Endodermal cell (in vitro differentiated cells): ENCODE measurements around the gene ADCY2. TPM values are rescaled to one million over a fixed set of nuclear protein-coding genes. Genes with fewer than 3 reads are reported as not detected.

ENCODE experiments used
- DNase-seq: peaks from one replicate; pipeline ENCODE4 v3.0.0-alpha.2; 2017
- H3K27ac ChIP-seq: 2 replicates; pipeline ENCODE4 v1.5.1; 2013; ENCODE audit warnings: mild to moderate bottlenecking, low read depth, low read length, moderate library complexity
- H3K27me3 ChIP-seq: 2 replicates; pipeline ENCODE4 v1.6.1; 2013; ENCODE audit warnings: mild to moderate bottlenecking, low read length, moderate library complexity; ENCODE audit not compliant: insufficient read depth, control insufficient read depth, poor library complexity, severe bottlenecking
- H3K36me3 ChIP-seq: 2 replicates; pipeline ENCODE4 v1.7.0; 2013; ENCODE audit warnings: mild to moderate bottlenecking, low read length, moderate library complexity; ENCODE audit not compliant: control insufficient read depth, insufficient read depth
- H3K4me1 ChIP-seq: one replicate; pipeline ENCODE4 v1.7.0; 2013; ENCODE audit warnings: low read length; ENCODE audit not compliant: control insufficient read depth, insufficient read depth
- H3K4me3 ChIP-seq: 2 replicates; pipeline ENCODE4 v1.5.1; 2013; ENCODE audit warnings: mild to moderate bottlenecking, low read length, moderate library complexity
- H3K9ac ChIP-seq: 2 replicates; pipeline ENCODE4 v1.6.1; 2013; ENCODE audit warnings: mild to moderate bottlenecking, low read length, moderate library complexity; ENCODE audit not compliant: poor library complexity, severe bottlenecking; ENCODE audit errors: extremely low read depth
- H3K9me3 ChIP-seq: 2 replicates; pipeline ENCODE4 v1.6.1; 2013; ENCODE audit warnings: mild to moderate bottlenecking, low read length, moderate library complexity; ENCODE audit not compliant: control insufficient read depth
- H3K27ac Mint-ChIP-seq: 2 replicates; pipeline ENCODE4 v1.8.0; 2020; ENCODE audit warnings: mixed read lengths
- H3K27me3 Mint-ChIP-seq: 2 replicates; pipeline ENCODE4 v1.8.0; 2021; ENCODE audit warnings: mild to moderate bottlenecking, mixed read lengths; ENCODE audit not compliant: insufficient read depth
- H3K36me3 Mint-ChIP-seq: 2 replicates; pipeline ENCODE4 v1.8.0; 2020; ENCODE audit warnings: low read depth, mixed read lengths
- H3K4me1 Mint-ChIP-seq: 2 replicates; pipeline ENCODE4 v1.8.0; 2020; ENCODE audit warnings: mixed read lengths
- H3K4me3 Mint-ChIP-seq: 2 replicates; pipeline ENCODE4 v1.8.0; 2020; ENCODE audit warnings: mild to moderate bottlenecking, moderate library complexity, mixed read lengths
- H3K9me3 Mint-ChIP-seq: 2 replicates; pipeline ENCODE4 v1.8.0; 2020; ENCODE audit warnings: mild to moderate bottlenecking, mixed read lengths
- WGBS, 2 experiments: methylation state at CpG; one replicate each; pipeline versions ENCODE4 v1.1.5 to v1.1.7; 2013; ENCODE audit warnings: missing lambda C conversion rate in 2 of 2, mixed read lengths in 1 of 2; ENCODE audit not compliant: insufficient coverage in 1 of 2, insufficient read length in 1 of 2; 5-methylcytosine and 5-hydroxymethylcytosine counted together
- total RNA-seq, 2 donors: library from RNA; stranded (reverse); fragmentation: NEBNext Ultra II Directional in 1 of 2; extraction: Animal tissue kit (Norgen Biotek cat#: 25700) in 1 of 2; gene quantifications; 2 replicates in 1 of 2; 3 replicates in 1 of 2; pipeline ENCODE4 v1.2.1, GENCODE V29; 2021
- TF ChIP-seq, protein P1 (sequence below): fragments of 200-600 bp; sonication (generic); conservative IDR thresholded peaks from 2 replicates; pipeline ENCODE4 v1.5.0; 2021; ENCODE audit warnings: antibody characterized with exemption, mild to moderate bottlenecking

The ADCY2 gene
- total RNA-seq, 2 donors from 2014 or later = 61.5 to 63.2 TPM

DNA sequence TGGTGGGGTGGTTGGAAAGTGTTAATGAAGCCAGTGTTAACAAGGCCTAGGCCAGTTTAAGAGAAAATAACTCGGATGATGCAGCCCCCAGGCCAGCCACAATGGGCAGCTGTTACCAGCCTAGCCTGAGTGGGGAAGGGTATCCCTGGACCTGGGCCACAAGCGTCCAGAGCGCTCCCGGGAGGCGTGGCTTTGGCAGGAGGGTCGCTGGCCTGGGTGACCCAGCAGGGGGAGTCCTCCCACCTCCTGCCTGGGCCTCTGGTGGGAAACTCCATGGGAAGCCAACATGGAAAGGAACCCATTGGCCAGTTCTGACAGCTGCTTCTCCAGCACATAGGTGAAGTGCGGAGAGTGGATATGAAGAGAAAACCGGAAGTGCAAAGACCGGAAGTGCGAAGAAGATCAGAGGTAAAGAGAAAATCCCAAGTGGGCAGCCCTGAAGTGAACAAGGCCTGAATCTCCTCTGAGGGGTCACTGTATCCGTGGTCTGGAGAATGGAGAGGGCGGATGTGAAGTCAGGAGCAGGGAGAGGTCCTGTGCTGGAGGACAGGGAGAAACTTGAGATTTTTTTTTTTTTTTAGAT is 79.0 kb downstream of the ADCY2 start:
- H3K9me3 ChIP-seq = peaks cover 16% of the 10 kb centered on the region
- no peaks in the 10 kb centered on the region for H3K36me3 ChIP-seq
- no peak overlapping the region for H3K9ac ChIP-seq
- TF ChIP-seq, protein P1, sequence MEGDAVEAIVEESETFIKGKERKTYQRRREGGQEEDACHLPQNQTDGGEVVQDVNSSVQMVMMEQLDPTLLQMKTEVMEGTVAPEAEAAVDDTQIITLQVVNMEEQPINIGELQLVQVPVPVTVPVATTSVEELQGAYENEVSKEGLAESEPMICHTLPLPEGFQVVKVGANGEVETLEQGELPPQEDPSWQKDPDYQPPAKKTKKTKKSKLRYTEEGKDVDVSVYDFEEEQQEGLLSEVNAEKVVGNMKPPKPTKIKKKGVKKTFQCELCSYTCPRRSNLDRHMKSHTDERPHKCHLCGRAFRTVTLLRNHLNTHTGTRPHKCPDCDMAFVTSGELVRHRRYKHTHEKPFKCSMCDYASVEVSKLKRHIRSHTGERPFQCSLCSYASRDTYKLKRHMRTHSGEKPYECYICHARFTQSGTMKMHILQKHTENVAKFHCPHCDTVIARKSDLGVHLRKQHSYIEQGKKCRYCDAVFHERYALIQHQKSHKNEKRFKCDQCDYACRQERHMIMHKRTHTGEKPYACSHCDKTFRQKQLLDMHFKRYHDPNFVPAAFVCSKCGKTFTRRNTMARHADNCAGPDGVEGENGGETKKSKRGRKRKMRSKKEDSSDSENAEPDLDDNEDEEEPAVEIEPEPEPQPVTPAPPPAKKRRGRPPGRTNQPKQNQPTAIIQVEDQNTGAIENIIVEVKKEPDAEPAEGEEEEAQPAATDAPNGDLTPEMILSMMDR = peak; percentile 54
- no peak overlapping the region for H3K27ac ChIP-seq
- Mint-ChIP-seq H3K4me1 (peaks cover 17% of the 10 kb centered on the region), H3K4me3 (no peak overlapping the region), H3K27me3 (no peaks in the 10 kb centered on the region), H3K9me3 (peaks cover 14% of the 10 kb centered on the region), H3K27ac (peak overlapping the region; percentile 40), H3K36me3 (peaks cover 9% of the 10 kb centered on the region)
- H3K27me3 ChIP-seq = no peaks in the 10 kb centered on the region
- H3K4me1 ChIP-seq = no peaks in the 10 kb centered on the region
- no peak overlapping the region for H3K4me3 ChIP-seq
- 84 to 94% methylated on average over 7 to 12 of the region's 12 CpGs for WGBS, 2 experiments
- DNase-seq = peak; percentile 68

DNA sequence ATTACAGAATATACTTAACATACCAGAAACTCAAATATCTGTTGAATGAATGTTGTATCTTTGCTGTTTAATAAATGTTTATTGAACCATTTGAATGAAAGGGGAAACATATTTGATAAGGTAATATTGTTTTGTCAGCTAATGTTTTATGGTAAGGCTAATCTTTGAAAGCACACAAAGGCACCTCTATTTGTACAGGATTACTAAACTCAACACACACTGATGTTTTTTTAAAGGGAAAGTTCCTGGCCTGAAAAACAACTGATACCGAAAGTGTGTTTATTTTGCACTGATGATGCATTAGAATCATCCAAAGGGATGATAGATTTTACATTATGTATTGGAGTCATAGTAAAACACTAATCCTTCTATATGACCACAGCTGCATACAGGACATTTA is 82.5 kb downstream of the ADCY2 start:
- H3K9me3 ChIP-seq = no peaks in the 10 kb centered on the region
- no peaks in the 10 kb centered on the region for H3K36me3 ChIP-seq
- no peaks in the 10 kb centered on the region for H3K27me3 Mint-ChIP-seq
- H3K4me3 ChIP-seq = no peak overlapping the region
- H3K4me1 ChIP-seq = no peaks in the 10 kb centered on the region
- no peak overlapping the region for H3K4me3 Mint-ChIP-seq
- no peaks in the 10 kb centered on the region for H3K36me3 Mint-ChIP-seq
- 100% methylated on average over 1 of the region's 1 CpG; no CpG with 5 or more reads in 1 of the 2 experiments for WGBS, 2 experiments
- H3K27ac ChIP-seq = no peak overlapping the region
- H3K27ac Mint-ChIP-seq = no peak overlapping the region
- H3K27me3 ChIP-seq = no peaks in the 10 kb centered on the region
- TF ChIP-seq, protein P1 = no peak
- no peak for DNase-seq
- peaks cover 8% of the 10 kb centered on the region for H3K9me3 Mint-ChIP-seq
- no peak overlapping the region for H3K9ac ChIP-seq
- peaks cover 13% of the 10 kb centered on the region for H3K4me1 Mint-ChIP-seq

DNA sequence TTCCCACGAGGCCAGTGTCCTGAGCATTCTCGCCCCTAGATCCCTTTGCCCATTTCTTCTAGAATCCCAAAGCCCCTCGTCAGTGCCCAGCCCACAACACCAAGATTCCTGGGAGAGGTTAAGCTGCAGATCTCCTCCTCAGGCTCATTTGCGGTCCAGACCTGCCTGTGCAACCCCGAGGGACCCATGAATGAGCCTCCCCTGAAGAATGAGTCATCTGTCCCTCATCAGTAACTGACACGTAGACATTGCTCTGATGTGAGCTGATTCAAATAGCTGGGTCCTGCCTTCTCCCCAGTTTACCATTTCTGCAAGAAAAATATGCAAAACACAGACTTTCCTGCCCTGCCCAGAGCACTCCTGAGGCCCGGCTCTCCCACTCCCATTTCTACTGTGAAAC is 92.8 kb downstream of the ADCY2 start:
- Mint-ChIP-seq H3K27me3 (no peaks in the 10 kb centered on the region), H3K4me3 (no peak overlapping the region), H3K36me3 (peaks cover 25% of the 10 kb centered on the region), H3K9me3 (peaks cover 8% of the 10 kb centered on the region), H3K4me1 (no peaks in the 10 kb centered on the region), H3K27ac (no peak overlapping the region)
- H3K36me3 ChIP-seq = peaks cover 6% of the 10 kb centered on the region
- no peak for DNase-seq
- H3K27ac ChIP-seq = no peak overlapping the region
- H3K27me3 ChIP-seq = no peaks in the 10 kb centered on the region
- no peaks in the 10 kb centered on the region for H3K4me1 ChIP-seq
- no peak overlapping the region for H3K9ac ChIP-seq
- TF ChIP-seq, protein P1 = no peak
- 93 to 94% methylated on average over 6 to 7 of the region's 7 CpGs for WGBS, 2 experiments
- H3K4me3 ChIP-seq = no peak overlapping the region
- H3K9me3 ChIP-seq = peaks cover 5% of the 10 kb centered on the region
